Loucy (cell line): ENCODE measurements around the gene TEX101.

Source experiments
- H2AFZ ChIP-seq: fragments of 200-600 bp; sonication (generic); 2 replicates; pipeline ENCODE4 v1.6.0; 2016; ENCODE audit warnings: antibody characterized with exemption, mild to moderate bottlenecking, low read length, moderate library complexity
- H3F3A ChIP-seq: fragments of 200-600 bp; 2 replicates; pipeline ENCODE4 v1.6.0; 2016; ENCODE audit warnings: antibody characterized with exemption, low read depth, mild to moderate bottlenecking
- H3K27me3 ChIP-seq: fragments of 200-600 bp; sonication (generic); 2 replicates; pipeline ENCODE4 v1.6.1; 2014; ENCODE audit warnings: low read length, mild to moderate bottlenecking; ENCODE audit not compliant: insufficient read depth, poor library complexity, severe bottlenecking
- H3K36me3 ChIP-seq: fragments of 200-600 bp; sonication (generic); 2 replicates; pipeline ENCODE4 v1.6.1; 2016; ENCODE audit warnings: low read length; ENCODE audit not compliant: insufficient read depth
- H3K4me1 ChIP-seq: fragments of 200-600 bp; sonication (generic); 2 replicates; pipeline ENCODE4 v1.5.1; 2014; ENCODE audit warnings: low read length, mild to moderate bottlenecking; ENCODE audit not compliant: insufficient read depth, poor library complexity, severe bottlenecking
- H3K4me2 ChIP-seq: fragments of 200-600 bp; sonication (generic); 2 replicates; pipeline ENCODE4 v1.6.0; 2014; ENCODE audit warnings: antibody characterized with exemption, low read length, low read depth, mild to moderate bottlenecking; ENCODE audit not compliant: poor library complexity, severe bottlenecking
- H3K4me3 ChIP-seq: fragments of 200-600 bp; sonication (generic); 2 replicates; pipeline ENCODE4 v1.5.1; 2014; ENCODE audit warnings: low read length, mild to moderate bottlenecking, mixed read lengths; ENCODE audit not compliant: poor library complexity, severe bottlenecking
- H3K79me2 ChIP-seq: fragments of 200-600 bp; sonication (generic); 2 replicates; pipeline ENCODE4 v1.6.1; 2014; ENCODE audit warnings: low read length; ENCODE audit not compliant: insufficient read depth
- H3K9ac ChIP-seq: fragments of 200-600 bp; sonication (generic); 2 replicates; pipeline ENCODE4 v1.6.0; 2014; ENCODE audit warnings: mild to moderate bottlenecking, low read depth, low read length, moderate library complexity; ENCODE audit not compliant: poor library complexity, severe bottlenecking
- H3K9me2 ChIP-seq: fragments of 200-600 bp; sonication (generic); replicated peaks from 2 replicates; pipeline ENCODE4 v1.6.1; 2016; ENCODE audit warnings: low read depth, low read length, mixed read lengths
- H3K9me3 ChIP-seq: fragments of 200-600 bp; sonication (generic); 2 replicates; pipeline ENCODE4 v1.6.1; 2014; ENCODE audit warnings: mild to moderate bottlenecking, antibody characterized with exemption, low read length, low read depth; ENCODE audit not compliant: insufficient read depth
- H4K20me1 ChIP-seq: fragments of 200-600 bp; sonication (generic); 2 replicates; pipeline ENCODE4 v1.6.0; 2014; ENCODE audit warnings: antibody characterized with exemption, low read length, mild to moderate bottlenecking; ENCODE audit not compliant: insufficient read depth, poor library complexity, severe bottlenecking
- CTCF ChIP-seq: fragments of 200-600 bp; sonication (generic); conservative IDR thresholded peaks from 2 replicates; pipeline ENCODE4 v1.5.1; 2014; ENCODE audit warnings: mild to moderate bottlenecking, antibody characterized with exemption, low read length
- EZH2phosphoT487 ChIP-seq: fragments of 200-600 bp; IDR thresholded peaks from 2 replicates; pipeline ENCODE4 v1.6.1; 2018; ENCODE audit warnings: antibody characterized with exemption, mild to moderate bottlenecking, moderate library complexity, borderline replicate concordance

Gene TEX101

GRCh38 chr19:43429395-43429794 is 14.7 kb downstream of the TEX101 start:
- no peak overlapping the region for H3K4me2 ChIP-seq
- no peaks in the 10 kb centered on the region for H3K79me2 ChIP-seq
- no peaks in the 10 kb centered on the region for H3K4me1 ChIP-seq
- no peaks in the 10 kb centered on the region for H4K20me1 ChIP-seq
- H3K27me3 ChIP-seq = no peaks in the 10 kb centered on the region
- no peaks in the 10 kb centered on the region for H3K9me2 ChIP-seq
- H3F3A ChIP-seq = no peaks in the 10 kb centered on the region
- no peak overlapping the region for H2AFZ ChIP-seq
- H3K9ac ChIP-seq = no peak overlapping the region
- H3K36me3 ChIP-seq = no peaks in the 10 kb centered on the region
- no peak overlapping the region for H3K4me3 ChIP-seq
- no peak for TF ChIP-seq EZH2phosphoT487
- TF ChIP-seq CTCF = no peak
- no peaks in the 10 kb centered on the region for H3K9me3 ChIP-seq

GRCh38 chr19:43430142-43430710 is 15.5 kb downstream of the TEX101 start:
- Histone ChIP-seq H3K4me2 (no peak overlapping the region), H3K79me2 (no peaks in the 10 kb centered on the region), H3K4me3 (no peak overlapping the region), H3K9ac (no peak overlapping the region), H3K36me3 (no peaks in the 10 kb centered on the region), H3K9me2 (no peaks in the 10 kb centered on the region), H3K9me3 (no peaks in the 10 kb centered on the region), H3K27me3 (no peaks in the 10 kb centered on the region), H4K20me1 (no peaks in the 10 kb centered on the region), H2AFZ (peak overlapping the region; percentile 28; the same call in 1 of the 2 replicates), H3K4me1 (no peaks in the 10 kb centered on the region), H3F3A (no peaks in the 10 kb centered on the region)
- TF ChIP-seq EZH2phosphoT487 = no peak
- peak; percentile 40 for TF ChIP-seq CTCF

- Histone ChIP-seq H3F3A (no peaks in the 10 kb centered on the region), H3K36me3 (no peaks in the 10 kb centered on the region), H4K20me1 (no peaks in the 10 kb centered on the region), H3K4me1 (no peaks in the 10 kb centered on the region), H3K4me2 (no peak overlapping the region), H3K9me3 (no peaks in the 10 kb centered on the region), H2AFZ (no peak overlapping the region), H3K4me3 (no peak overlapping the region), H3K79me2 (no peaks in the 10 kb centered on the region), H3K27me3 (no peaks in the 10 kb centered on the region), H3K9me2 (no peaks in the 10 kb centered on the region), H3K9ac (no peak overlapping the region)
- no peak for TF ChIP-seq CTCF
- no peak for TF ChIP-seq EZH2phosphoT487
Observed at GRCh38 chr19:43430976-43431375, 16.3 kb downstream of the TEX101 start.
